ENCODE results near the gene DIPK2A. TPM values are rescaled to one million over a fixed set of nuclear protein-coding genes. Genes with fewer than 3 reads are reported as not detected.

The DIPK2A gene
- total and polyA plus RNA-seq, 2 of the 13 experiments (the other 11 are each of a cell fraction or from before 2014, with no cell fraction given) = 5.8 to 8.0 TPM

GRCh38 chr3:143956838-143957237 is 14.8 kb upstream of the DIPK2A start:
- intact Hi-C loops (cut with micrococcal nuclease; ENCODE audit: unreplicated experiment) = loop anchor here (10.0 kb wide), 1 partner anchor 182 kb away; no protein-coding TSS in a partner anchor
- CTCF ChIA-PET (ENCODE audit: low intra/inter-chr PET ratio, low total read pairs) = no interaction called here
- Histone ChIP-seq H3K27ac (ENCODE audit: extremely low read length, insufficient read depth, low read length) (no peak overlapping the region), H2AFZ (ENCODE audit: low read length) (no peak overlapping the region), H3K4me2 (ENCODE audit: low read depth, low read length) (no peak overlapping the region), H3K4me1 (ENCODE audit: insufficient read depth, low read length) (no peaks in the 10 kb centered on the region), H3K27me3 (ENCODE audit: control insufficient read depth in 1 of 2, insufficient read depth in 2 of 2, low read length in 2 of 2) (no peaks in the 10 kb centered on the region), H3K79me2 (ENCODE audit: insufficient read depth, low read length) (no peaks in the 10 kb centered on the region), H3K9ac (ENCODE audit: insufficient read depth, low read depth, low read length) (no peak overlapping the region), H3K9me3 (ENCODE audit: low read length) (no peaks in the 10 kb centered on the region), H3K36me3 (replicated peaks in 1 of 2; ENCODE audit: control insufficient read depth in 1 of 2, insufficient read depth in 2 of 2, low read length in 2 of 2) (no peaks in the 10 kb centered on the region), H4K20me1 (ENCODE audit: insufficient read depth, low read length) (no peaks in the 10 kb centered on the region), H3K4me3 (replicated peaks in 1 of 3; ENCODE audit: insufficient read depth in 1 of 3, low read depth in 2 of 3, low read length in 3 of 3) (no peak overlapping the region)
- no peak for ATAC-seq
- in situ Hi-C loops (cut with HindIII; ENCODE audit: extremely low pct_ligation_motif_present, low pct_unique_long_range_greater_than_20kb) = no loop called here
- no TSS peak for BruUV-seq (replicated peaks)
- no peak for DNase-seq (ENCODE audit: low spot score)
- TF ChIP-seq CBFB (CRISPR knock-in tag; IDR thresholded peaks at IDR 0.05) (no peak), SRF (IDR thresholded peaks at IDR 0.05; ENCODE audit: low read depth, low read length) (no peak), CHD2 (IDR thresholded peaks at IDR 0.05; ENCODE audit: low read depth, low read length) (no peak), GATAD1 (CRISPR knock-in tag; IDR thresholded peaks at IDR 0.05) (no peak), ETV5 (CRISPR knock-in tag; IDR thresholded peaks at IDR 0.05; ENCODE audit: borderline replicate concordance) (no peak), BRF2 (CRISPR knock-in tag; IDR thresholded peaks at IDR 0.05) (no peak)
- FAIRE-seq = no peak
- POLR2A ChIA-PET = no interaction called here
- 0% methylated on average over 1 of the region's 1 CpG for WGBS (ENCODE audit: low lambda C conversion rate)

- Histone ChIP-seq H3K4me1 (ENCODE audit: insufficient read depth, low read length) (no peaks in the 10 kb centered on the region), H3K79me2 (ENCODE audit: insufficient read depth, low read length) (no peaks in the 10 kb centered on the region), H3K27me3 (ENCODE audit: control insufficient read depth in 1 of 2, insufficient read depth in 2 of 2, low read length in 2 of 2) (no peaks in the 10 kb centered on the region), H4K20me1 (ENCODE audit: insufficient read depth, low read length) (no peaks in the 10 kb centered on the region), H3K27ac (ENCODE audit: extremely low read length, insufficient read depth, low read length) (no peak overlapping the region), H3K4me2 (ENCODE audit: low read depth, low read length) (no peak overlapping the region), H3K4me3 (replicated peaks in 1 of 3; ENCODE audit: insufficient read depth in 1 of 3, low read depth in 2 of 3, low read length in 3 of 3) (no peak overlapping the region), H3K9ac (ENCODE audit: insufficient read depth, low read depth, low read length) (no peak overlapping the region), H2AFZ (ENCODE audit: low read length) (no peak overlapping the region), H3K9me3 (ENCODE audit: low read length) (no peaks in the 10 kb centered on the region), H3K36me3 (replicated peaks in 1 of 2; ENCODE audit: control insufficient read depth in 1 of 2, insufficient read depth in 2 of 2, low read length in 2 of 2) (no peaks in the 10 kb centered on the region)
- FAIRE-seq = no peak
- in situ Hi-C loops (cut with HindIII; ENCODE audit: extremely low pct_ligation_motif_present, low pct_unique_long_range_greater_than_20kb) = no loop called here
- no TSS peak for BruUV-seq (replicated peaks)
- intact Hi-C loops (cut with micrococcal nuclease; ENCODE audit: unreplicated experiment) = loop anchor here (10.0 kb wide), 1 partner anchor 183 kb away; no protein-coding TSS in a partner anchor
- DNase-seq (ENCODE audit: low spot score) = no peak
- ATAC-seq = no peak
- ChIA-PET POLR2A (no interaction called here), CTCF (ENCODE audit: low intra/inter-chr PET ratio, low total read pairs) (no interaction called here)
- TF ChIP-seq GZF1 (CRISPR knock-in tag; IDR thresholded peaks at IDR 0.05) (no peak), ZHX2 (IDR thresholded peaks at IDR 0.05; ENCODE audit: low read depth) (no peak), ZHX2 (CRISPR knock-in tag; IDR thresholded peaks at IDR 0.05; ENCODE audit: borderline replicate concordance) (no peak), ZXDC (CRISPR knock-in tag; IDR thresholded peaks at IDR 0.05) (no peak)
Measured at GRCh38 chr3:143957453-143957852, 14.2 kb upstream of the DIPK2A start.

Data from HepG2 (cell line).